ENCODE results near the gene C19orf67.

Gene C19orf67

GRCh38 chr19:14085309-14085995, at the start of gene C19orf67:
Gene C19orf67 (minus strand): TSS chr19:14085783. CDS start chr19:14085627, 156 bp downstream.
- DNase-seq: no peak

- no peak for DNase-seq
Measured at GRCh38 chr19:14135355-14135754, 49.8 kb upstream of the C19orf67 start.

- DNase-seq: no peak
Measured at GRCh38 chr19:14127929-14128509, 42.4 kb upstream of the C19orf67 start.

GRCh38 chr19:14127176-14127575, 41.6 kb upstream of the C19orf67 start:
- no peak for DNase-seq

DNA sequence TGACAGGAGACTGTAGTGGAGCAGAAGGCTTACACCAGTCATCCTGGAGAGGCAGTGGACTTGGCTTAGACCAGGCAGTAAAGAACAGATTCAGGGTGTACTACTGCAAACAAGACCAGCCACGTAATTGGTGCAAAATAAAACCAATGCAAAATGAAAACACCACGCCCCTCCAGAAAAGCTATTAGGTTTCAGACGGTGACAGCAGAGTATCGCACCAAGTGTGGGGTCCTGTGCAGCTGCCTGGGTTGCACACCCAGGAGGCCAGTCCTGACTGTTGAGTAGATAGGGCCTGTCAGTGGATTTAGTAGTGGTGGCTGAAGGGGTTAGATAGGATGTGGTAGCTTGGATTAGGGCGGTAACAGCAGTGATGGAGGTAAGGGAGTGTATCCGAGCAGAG, 37.3 kb upstream of the C19orf67 start:
- DNase-seq: no peak

- DNase-seq: no peak
Measured at GRCh38 chr19:14120497-14120780, 34.9 kb upstream of the C19orf67 start.

DNA sequence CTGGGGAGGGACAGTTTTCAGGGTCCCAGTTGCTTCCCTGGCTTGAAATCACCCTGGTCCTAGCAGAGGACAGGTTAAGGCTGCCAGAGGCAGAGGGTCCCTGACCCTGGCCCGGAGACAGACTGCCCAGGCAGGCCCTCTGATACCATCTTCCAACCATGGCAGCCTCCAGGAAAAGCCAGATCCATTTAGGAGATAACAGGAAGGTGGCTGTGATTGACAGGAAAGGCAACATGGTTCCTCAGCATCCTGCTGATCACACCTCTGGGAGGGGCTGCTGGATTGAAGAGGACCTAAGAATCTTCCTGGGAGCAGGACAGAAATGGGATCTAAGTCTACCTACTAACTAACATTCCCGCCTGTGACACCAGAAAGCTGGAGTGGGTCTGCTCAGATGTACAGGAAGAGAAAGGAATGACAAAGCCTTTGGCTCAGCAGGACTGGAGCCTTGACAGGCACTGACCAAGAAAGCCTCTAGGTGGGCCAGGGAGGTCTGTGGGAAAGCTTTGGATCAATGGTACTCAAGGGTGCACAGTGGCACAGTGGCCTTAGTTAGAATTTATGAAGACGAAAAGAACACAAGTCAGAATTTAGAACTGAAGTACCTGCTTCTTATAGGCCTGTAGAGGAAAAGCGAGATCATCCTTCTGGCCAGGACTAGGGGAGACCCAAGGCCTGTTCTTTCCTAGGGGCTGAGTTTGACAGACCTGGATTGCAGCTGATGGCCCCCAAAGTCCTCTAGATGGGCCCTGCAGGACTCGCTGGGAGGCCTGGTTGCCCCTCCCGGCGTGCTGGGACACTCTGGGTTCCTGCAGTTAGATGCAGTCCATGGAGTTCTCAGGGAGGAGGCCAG, 34.3 kb upstream of the C19orf67 start:
- DNase-seq: no peak

- no peak for DNase-seq
Measured at GRCh38 chr19:14119146-14119545, 33.6 kb upstream of the C19orf67 start.

DNA sequence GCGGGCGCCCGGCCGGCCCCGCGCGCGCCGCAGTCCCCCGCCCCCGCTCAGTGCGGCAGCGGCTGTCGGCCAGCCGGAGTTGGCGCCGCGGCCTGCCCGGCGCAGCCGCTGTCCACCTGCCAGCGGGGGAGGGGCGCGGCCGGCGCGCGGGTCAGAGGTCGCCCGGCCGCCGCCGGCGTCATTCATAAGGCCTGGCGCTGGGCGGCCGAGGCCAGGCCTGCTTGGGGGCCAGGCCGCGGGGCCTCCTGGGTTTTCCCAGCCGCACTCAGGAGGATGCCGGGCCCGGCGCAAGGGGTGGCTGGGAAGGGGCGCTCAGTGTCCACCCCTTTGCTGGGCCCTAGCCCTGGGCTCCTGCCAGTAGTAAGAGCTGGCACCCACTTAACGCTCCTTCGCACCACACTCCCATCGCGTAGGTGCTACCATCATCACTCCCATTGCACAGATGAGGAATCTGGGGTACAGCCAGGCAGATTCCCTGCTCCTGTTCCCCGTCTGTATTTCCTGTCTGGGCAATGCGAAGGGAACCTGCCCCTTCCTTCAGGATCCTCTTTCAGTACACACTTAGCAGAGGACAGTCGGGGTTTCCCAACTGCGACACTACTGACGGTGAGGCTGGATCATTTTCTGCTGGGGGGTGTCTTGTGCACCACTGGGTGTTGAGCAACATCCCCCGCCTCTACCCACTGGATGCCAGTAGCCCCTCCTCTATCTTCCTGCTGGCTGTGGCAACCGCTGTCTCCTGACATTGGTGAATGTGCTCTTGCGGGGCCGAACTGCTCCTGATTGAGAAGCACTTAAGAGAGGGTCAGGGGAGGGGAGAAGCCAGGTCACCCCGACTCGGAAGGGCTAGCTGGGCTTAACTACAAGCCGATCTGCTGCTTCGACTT, 32.8 kb upstream of the C19orf67 start:
- peak; percentile 39 to 63 (median 58) for DNase-seq

DNA sequence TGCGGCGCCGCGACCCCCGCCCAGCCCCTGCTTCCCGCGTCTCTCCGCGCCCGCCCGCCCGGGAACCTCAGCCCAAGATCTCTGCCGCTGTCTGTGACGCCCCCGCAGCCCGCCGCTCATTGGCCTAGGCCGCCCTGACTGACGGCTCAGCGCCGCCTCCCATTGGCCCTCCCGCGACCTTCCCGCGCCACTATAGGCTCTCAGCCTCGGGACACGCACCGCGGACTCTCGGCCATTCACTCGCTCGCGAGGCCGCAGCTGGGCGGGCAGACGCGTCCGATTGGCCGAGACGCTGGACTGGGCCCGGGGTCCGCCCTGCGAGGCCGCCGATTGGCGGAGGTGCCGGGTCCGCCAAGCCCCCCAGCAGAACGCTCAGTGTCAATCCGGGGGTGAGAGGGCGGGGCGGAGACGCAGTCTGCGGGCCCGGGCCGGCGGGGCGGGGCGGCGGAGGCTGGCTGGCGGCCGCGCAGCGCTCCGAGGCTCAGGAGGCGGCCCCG, 32.1 kb upstream of the C19orf67 start, which contains the start of gene PRKACA:
Gene PRKACA, minus strand, starts transcription at position 95 of the 497 bp plus-strand sequence. CDS start 215 bp downstream, outside the sequence.
- peak; percentile 95 to 98 (median 97) for DNase-seq

DNA sequence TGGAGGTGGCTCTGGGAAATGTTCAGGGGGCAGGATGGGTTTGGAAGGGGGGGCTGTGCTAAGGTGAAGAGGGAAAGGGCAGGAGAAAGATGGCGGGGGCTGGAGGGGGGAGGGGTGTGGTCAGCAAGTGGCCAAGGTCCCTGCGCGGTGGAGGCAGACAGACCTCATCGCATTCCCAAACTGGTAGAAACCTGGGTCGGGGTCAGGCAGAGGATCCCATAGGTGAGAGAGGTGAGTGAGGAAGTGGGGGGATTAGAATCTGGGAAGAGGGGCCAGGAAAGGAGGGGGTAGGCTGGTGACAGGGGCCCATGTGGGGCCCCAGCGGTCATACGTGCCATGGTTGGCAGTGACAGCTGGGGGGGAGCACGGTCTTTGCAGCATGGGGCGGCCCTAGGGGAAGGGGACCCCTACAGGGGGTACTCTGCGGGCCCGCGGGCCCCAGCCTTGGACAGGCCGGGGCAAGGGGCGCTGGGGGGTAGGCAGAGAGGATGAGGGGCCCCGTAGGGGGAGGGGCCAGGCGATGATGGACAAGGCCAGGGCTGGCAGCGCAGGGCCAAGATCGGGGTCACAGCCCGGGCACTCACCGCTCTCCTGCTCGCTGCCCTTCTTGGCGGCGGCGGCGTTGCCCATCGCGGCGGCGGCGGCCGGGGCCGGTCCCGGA, 31.5 kb upstream of the C19orf67 start:
- DNase-seq: peak in 2 of 6 experiments; percentile 24 to 37

GRCh38 chr19:14116525-14116917, 30.9 kb upstream of the C19orf67 start:
- peak in 1 of 6 experiments; percentile 7 for DNase-seq

- no peak for DNase-seq
Measured at GRCh38 chr19:14115756-14116155, 30.2 kb upstream of the C19orf67 start.

- DNase-seq: peak in 2 of 6 experiments; percentile 13 to 14
Measured at GRCh38 chr19:14114854-14115253, 29.3 kb upstream of the C19orf67 start.

GRCh38 chr19:14114439-14114838, 28.9 kb upstream of the C19orf67 start:
- DNase-seq: no peak

GRCh38 chr19:14113762-14114414, 28.3 kb upstream of the C19orf67 start:
- peak in 4 of 6 experiments; percentile 16 to 35 (median 22) for DNase-seq

GRCh38 chr19:14112809-14113385, 27.3 kb upstream of the C19orf67 start:
- no peak for DNase-seq

GRCh38 chr19:14112051-14112808, 26.6 kb upstream of the C19orf67 start:
- DNase-seq: no peak

DNA sequence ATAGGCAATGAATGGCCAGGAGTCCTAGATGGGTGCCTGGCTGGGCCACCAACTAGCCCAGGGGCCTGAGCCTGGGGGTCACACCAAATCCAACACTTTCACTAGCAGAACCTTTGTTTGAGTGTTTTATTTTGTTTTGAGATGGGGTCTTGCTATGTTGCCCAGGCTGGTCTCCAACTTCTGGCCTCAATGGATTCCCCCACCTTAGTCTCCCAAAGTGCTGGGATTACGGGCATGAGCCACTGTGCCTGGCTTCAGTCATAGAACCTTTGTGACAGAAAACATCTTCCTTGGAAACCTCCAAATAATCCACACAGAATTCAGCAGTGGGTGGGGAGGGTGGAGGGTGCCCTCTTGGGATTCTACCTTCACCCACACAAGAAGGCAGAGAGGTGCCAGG, 25.9 kb upstream of the C19orf67 start:
- DNase-seq: no peak

DNA sequence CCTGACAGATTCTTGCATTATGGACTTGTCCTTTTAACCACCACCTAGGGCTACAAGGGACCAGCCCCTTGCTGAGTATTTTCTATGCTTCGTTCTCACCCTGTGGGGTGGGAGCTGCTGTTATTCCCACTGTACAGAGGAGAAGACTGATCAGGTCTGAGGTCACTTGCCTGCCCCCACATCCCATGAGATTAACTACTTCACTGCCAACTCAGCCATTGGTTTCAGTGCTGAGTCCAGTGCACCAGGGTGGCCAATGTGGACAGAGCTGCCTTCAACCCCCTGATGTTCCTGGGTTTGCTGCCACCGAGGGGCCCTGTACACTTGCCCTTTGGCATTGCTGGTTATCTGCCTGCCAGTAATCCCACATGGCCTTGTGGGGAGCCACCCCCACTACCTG, 25.1 kb upstream of the C19orf67 start:
- no peak for DNase-seq
